Osteoblast (primary cell): Measurements from ENCODE around the gene NANOS1. TPM values are rescaled to one million over a fixed set of nuclear protein-coding genes. Genes with fewer than 3 reads are reported as not detected.

ENCODE experiments used
- DNase-seq: peaks from one replicate; pipeline ENCODE4 v3.0.0; 2011; ENCODE audit warnings: low spot score, mixed read lengths; ENCODE audit not compliant: insufficient read length; ENCODE audit errors: missing footprints
- H2AFZ ChIP-seq: 2 replicates; pipeline ENCODE4 v1.6.0; 2011; ENCODE audit warnings: mild to moderate bottlenecking, low read length
- H3K27ac ChIP-seq: 2 replicates; pipeline ENCODE4 v1.5.1; 2011; ENCODE audit warnings: mild to moderate bottlenecking, low read depth, low read length, moderate library complexity
- H3K27me3 ChIP-seq: 2 replicates; pipeline ENCODE4 v1.6.0; 2012; ENCODE audit warnings: mild to moderate bottlenecking, control low read depth, inconsistent platforms, low read length, moderate library complexity; ENCODE audit not compliant: insufficient read depth
- H3K36me3 ChIP-seq: 2 replicates; pipeline ENCODE4 v1.5.1; 2011; ENCODE audit warnings: mild to moderate bottlenecking, low read length, control low read depth, moderate library complexity; ENCODE audit not compliant: insufficient read depth
- H3K4me1 ChIP-seq: 2 replicates; pipeline ENCODE4 v1.5.1; 2011; ENCODE audit warnings: mild to moderate bottlenecking, low read length, control low read depth, moderate library complexity; ENCODE audit not compliant: insufficient read depth
- H3K4me2 ChIP-seq: 2 replicates; pipeline ENCODE4 v1.6.0; 2011; ENCODE audit warnings: mild to moderate bottlenecking, low read length; ENCODE audit not compliant: insufficient read depth
- H3K4me3 ChIP-seq: fragments of 200-600 bp; sonication (generic); 3 replicates; pipeline ENCODE4 v1.5.1; 2012; ENCODE audit warnings: mild to moderate bottlenecking, low read length, inconsistent platforms; ENCODE audit not compliant: insufficient read depth
- H3K79me2 ChIP-seq: 2 replicates; pipeline ENCODE4 v1.6.0; 2012; ENCODE audit warnings: mild to moderate bottlenecking, low read length, control low read depth, inconsistent platforms; ENCODE audit not compliant: insufficient read depth
- H3K9me3 ChIP-seq: 2 replicates; pipeline ENCODE4 v1.5.1; 2011; ENCODE audit warnings: low read depth, low read length, control low read depth
- H4K20me1 ChIP-seq: 2 replicates; pipeline ENCODE4 v1.6.0; 2012; ENCODE audit warnings: mild to moderate bottlenecking, low read length, control low read depth; ENCODE audit not compliant: insufficient read depth
- CTCF ChIP-seq: IDR thresholded peaks from 2 replicates; pipeline ENCODE4 v1.5.1; 2011; ENCODE audit warnings: mild to moderate bottlenecking, low read depth, low read length, moderate library complexity; ENCODE audit errors: extremely low read depth
- total RNA-seq: library from RNA; depleted of rRNA; stranded (reverse); fragments of >200 nt; gene quantifications from 2 replicates; pipeline ENCODE4 v1.2.3, GENCODE V29; 2012

The NANOS1 gene
- total RNA-seq, 1 donor: 1.1 TPM

- H3K4me1 ChIP-seq: no peaks in the 10 kb centered on the region
- peaks cover 3% of the 10 kb centered on the region for H3K27me3 ChIP-seq
- no peaks in the 10 kb centered on the region for H3K79me2 ChIP-seq
- H3K4me2 ChIP-seq: no peak overlapping the region
- no peaks in the 10 kb centered on the region for H3K36me3 ChIP-seq
- no peaks in the 10 kb centered on the region for H3K9me3 ChIP-seq
- DNase-seq: no peak
- H3K4me3 ChIP-seq: no peak overlapping the region
- TF ChIP-seq CTCF: no peak
- H2AFZ ChIP-seq: no peak overlapping the region
- H4K20me1 ChIP-seq: no peaks in the 10 kb centered on the region
- H3K27ac ChIP-seq: no peak overlapping the region
Measured at GRCh38 chr10:118982366-118982765, 47.1 kb upstream of the NANOS1 start.

- Histone ChIP-seq H3K36me3 (no peaks in the 10 kb centered on the region), H3K27ac (no peak overlapping the region), H3K79me2 (no peaks in the 10 kb centered on the region), H4K20me1 (no peaks in the 10 kb centered on the region), H3K27me3 (peaks cover 3% of the 10 kb centered on the region), H2AFZ (no peak overlapping the region), H3K4me1 (no peaks in the 10 kb centered on the region), H3K4me2 (no peak overlapping the region), H3K9me3 (no peaks in the 10 kb centered on the region), H3K4me3 (no peak overlapping the region)
- no peak for DNase-seq
- TF ChIP-seq CTCF: no peak
Measured at GRCh38 chr10:118983263-118983662, 46.3 kb upstream of the NANOS1 start.

GRCh38 chr10:118985576-118985975 lies 43.9 kb upstream of the NANOS1 start:
- Histone ChIP-seq H3K4me2 (no peak overlapping the region), H3K4me3 (no peak overlapping the region), H2AFZ (no peak overlapping the region), H4K20me1 (no peaks in the 10 kb centered on the region), H3K79me2 (no peaks in the 10 kb centered on the region), H3K27ac (no peak overlapping the region), H3K36me3 (no peaks in the 10 kb centered on the region), H3K27me3 (no peaks in the 10 kb centered on the region), H3K9me3 (no peaks in the 10 kb centered on the region), H3K4me1 (no peaks in the 10 kb centered on the region)
- no peak for DNase-seq
- TF ChIP-seq CTCF: no peak

GRCh38 chr10:118986815-118987790 lies 42.4 kb upstream of the NANOS1 start:
- Histone ChIP-seq H3K4me1 (no peaks in the 10 kb centered on the region), H3K4me3 (no peak overlapping the region), H3K4me2 (no peak overlapping the region), H3K27me3 (peaks cover 10% of the 10 kb centered on the region), H4K20me1 (no peaks in the 10 kb centered on the region), H2AFZ (no peak overlapping the region), H3K9me3 (no peaks in the 10 kb centered on the region), H3K36me3 (no peaks in the 10 kb centered on the region), H3K79me2 (no peaks in the 10 kb centered on the region), H3K27ac (no peak overlapping the region)
- DNase-seq: no peak
- TF ChIP-seq CTCF: no peak
